H1 (cell line): ENCODE data around the gene ZNF280B. TPM values are rescaled to one million over a fixed set of nuclear protein-coding genes. Genes with fewer than 3 reads are reported as not detected.

Experiments used
- BACH1 ChIP-seq: IDR thresholded peaks from 2 replicates; pipeline ENCODE4 v1.6.1; 2012; ENCODE audit warnings: low read length, improper control_type of control experiment
- CBX8 ChIP-seq: fragments of 300-800, 300-1000 bp; sonication (generic); IDR thresholded peaks from 2 replicates; pipeline ENCODE4 v1.7.1; 2016; ENCODE audit warnings: low read depth, low read length, borderline replicate concordance
- CHD2 ChIP-seq: IDR thresholded peaks from 2 replicates; pipeline ENCODE4 v1.6.1; 2012; ENCODE audit warnings: low read length, improper control_type of control experiment
- CHD7 ChIP-seq: fragments of 300-600 bp; sonication (generic); IDR thresholded peaks from 2 replicates; pipeline ENCODE4 v1.7.1; 2012; ENCODE audit warnings: low read length, moderate library complexity, mild to moderate bottlenecking, inconsistent platforms; ENCODE audit not compliant: insufficient replicate concordance
- GABPA ChIP-seq: IDR thresholded peaks from 2 replicates; pipeline ENCODE4 v1.6.1; 2011; ENCODE audit warnings: mild to moderate bottlenecking, low read length, moderate library complexity, borderline replicate concordance; ENCODE audit not compliant: insufficient read depth
- GTF2F1 ChIP-seq: IDR thresholded peaks from 2 replicates; pipeline ENCODE4 v1.6.1; 2012; ENCODE audit warnings: low read depth, low read length, improper control_type of control experiment, borderline replicate concordance
- HDAC2 ChIP-seq, 2 experiments: fragments of 300-600 bp in 1 of 2; sonication (generic) in 1 of 2; IDR thresholded peaks; 2 replicates each; pipeline ENCODE4 v1.6.1; 2011 to 2012; ENCODE audit warnings: low read depth in 2 of 2, low read length in 2 of 2, mild to moderate bottlenecking in 2 of 2, moderate library complexity in 2 of 2, borderline replicate concordance in 1 of 2, inconsistent platforms in 1 of 2
- SIN3A ChIP-seq, 2 experiments: IDR thresholded peaks in 1 of 2; conservative IDR thresholded peaks in 1 of 2; 2 replicates each; pipeline ENCODE4 v1.6.1; 2011 to 2012; ENCODE audit warnings: low read length in 2 of 2, improper control_type of control experiment in 1 of 2, low read depth in 1 of 2, mild to moderate bottlenecking in 1 of 2
- SP1 ChIP-seq: IDR thresholded peaks from 2 replicates; pipeline ENCODE4 v1.6.1; 2011; ENCODE audit warnings: low read depth, low read length
- USF2 ChIP-seq: IDR thresholded peaks from 2 replicates; pipeline ENCODE4 v1.6.1; 2011; ENCODE audit warnings: low read length, improper control_type of control experiment
- polyA plus RNA-seq, 7 experiments: library from polyadenylated mRNA; depleted of rRNA in 3 of 7; stranded (reverse) in 5 of 7; unstranded in 2 of 7; fragments of >200 nt in 5 of 7; fragments of 200-250 nt in 2 of 7; gene quantifications; 1 replicate in 5 of 7; 2 replicates in 1 of 7; 4 replicates in 1 of 7; pipeline versions ENCODE4 v1.2.1 to v1.2.3, GENCODE V29; 2011 to 2013; ENCODE audit warnings: missing spikeins in 2 of 7, mixed read lengths in 2 of 7
- total RNA-seq: library from RNA; stranded (reverse); fragmentation: NEBNext Ultra II Directional; extraction: Animal tissue kit (Norgen Biotek cat#: 25700); gene quantifications from 2 replicates; pipeline ENCODE4 v1.2.1, GENCODE V29; 2021

The ZNF280B gene
- total and polyA plus RNA-seq, 2 of the 8 experiments (the other 6 are each of a cell fraction or from before 2014, with no cell fraction given): 4.8 to 11.7 TPM

GRCh38 chr22:22513619-22514018 lies 5.1 kb upstream of the ZNF280B start (continued):
- TF ChIP-seq CHD7: no peak
- no peak for TF ChIP-seq CBX8
- no peak for TF ChIP-seq GTF2F1
- TF ChIP-seq BACH1: no peak
- no peak for TF ChIP-seq GABPA
- TF ChIP-seq SP1: no peak
- no peak for TF ChIP-seq CHD2
- TF ChIP-seq HDAC2 (IDR thresholded peaks at IDR 0.05; ENCODE audit: borderline replicate concordance in 1 of 2, low read depth in 2 of 2, low read length in 2 of 2): no peak
- no peak for TF ChIP-seq SIN3A (conservative IDR thresholded peaks at IDR 0.05 in 1 of 2, IDR thresholded peaks at IDR 0.05 in 1 of 2; ENCODE audit: low read depth in 1 of 2, low read length in 2 of 2)
- TF ChIP-seq USF2: no peak
